PC-3 (cell line): ENCODE measurements around the gene PREPL.

ENCODE experiments used
- EZH2 ChIP-seq: fragments of 300-600 bp; sonication (generic); IDR thresholded peaks from one replicate; pipeline ENCODE4 v1.6.1; 2017; ENCODE audit warnings: antibody characterized with exemption, mild to moderate bottlenecking, low read length; ENCODE audit not compliant: unreplicated experiment
- EZH2phosphoT487 ChIP-seq: fragments of 300-600 bp; sonication (generic); IDR thresholded peaks from 2 replicates; pipeline ENCODE4 v1.6.1; 2018; ENCODE audit warnings: mild to moderate bottlenecking, antibody characterized with exemption, low read length, borderline replicate concordance

GRCh38 chr2:44280869-44281268 is 80.4 kb downstream of the PREPL start:
- TF ChIP-seq EZH2phosphoT487 = no peak
- no peak for TF ChIP-seq EZH2
